NCI-H774 (cell line): ENCODE results near the gene SLC6A17.

ENCODE experiments used
- DNase-seq: peaks from one replicate; lab custom pipeline; 2025; lab: John Stamatoyannopoulos, UW

SLC6A17 gene

GRCh38 chr1:110242062-110242461 lies 91.8 kb downstream of the SLC6A17 start:
- no peak for DNase-seq

- DNase-seq: peak; percentile 13
Measured at GRCh38 chr1:110242731-110243130, 92.4 kb downstream of the SLC6A17 start.

DNA sequence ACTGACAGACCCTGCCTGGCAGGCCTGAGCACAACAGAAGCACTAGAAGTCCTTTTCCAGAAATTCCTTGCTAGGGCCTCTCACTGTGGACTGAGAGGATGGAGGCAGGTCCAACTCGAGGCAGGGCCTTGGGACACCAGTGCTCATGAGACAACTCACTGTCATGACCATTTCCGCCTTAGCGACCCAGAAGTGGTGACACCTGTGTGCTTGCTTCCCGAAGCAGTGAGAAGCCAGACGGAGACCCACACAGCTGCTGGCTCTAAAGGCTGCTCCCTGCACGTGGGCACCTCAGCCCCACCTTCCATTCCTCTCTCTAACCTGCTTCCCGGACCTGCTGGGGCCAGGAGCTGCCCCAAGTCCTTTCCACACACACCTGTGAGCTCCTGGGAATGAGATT lies 92.9 kb downstream of the SLC6A17 start:
- DNase-seq: peak; percentile 34

- DNase-seq: peak; percentile 75
Measured at GRCh38 chr1:110243574-110243973, 93.3 kb downstream of the SLC6A17 start.

GRCh38 chr1:110245876-110246620 lies 95.8 kb downstream of the SLC6A17 start:
- DNase-seq: no peak

GRCh38 chr1:110248746-110249145 lies 98.5 kb downstream of the SLC6A17 start:
- no peak for DNase-seq

- no peak for DNase-seq
Measured at GRCh38 chr1:110249256-110249655, 99.0 kb downstream of the SLC6A17 start.

GRCh38 chr1:110250008-110250407 lies 99.7 kb downstream of the SLC6A17 start:
- no peak for DNase-seq

DNA sequence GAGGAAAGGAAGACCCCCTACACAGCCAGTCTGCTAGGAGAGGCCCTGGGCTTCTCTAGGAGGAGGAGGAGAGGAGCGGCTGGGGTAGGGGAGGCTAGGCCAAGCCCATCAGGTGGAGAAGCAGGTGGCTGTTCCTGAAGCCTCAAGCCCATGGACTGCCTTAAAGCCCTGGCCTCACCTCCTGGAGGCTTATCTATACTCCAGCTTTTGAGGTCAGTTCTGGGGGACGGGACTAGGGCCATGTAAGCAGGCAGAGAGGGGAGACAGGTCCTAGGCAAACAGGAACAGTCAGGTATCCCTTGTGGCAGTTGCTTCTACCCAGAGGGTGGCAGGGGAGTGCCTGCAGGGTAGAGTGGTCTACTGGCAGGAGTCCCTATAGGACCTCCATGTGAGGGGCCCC lies 100.5 kb downstream of the SLC6A17 start:
- no peak for DNase-seq
